Stimulated activated naive CD8-positive, alpha-beta T cell treated with anti-CD3 and anti-CD28 coated beads, Interleukin-15, Interleukin-2, amounts not matched to agents 100 ng/mL and 50 ng/mL, for 24 hours (primary cell): ENCODE data around the gene LMX1B.

Experiments
- H3K27ac Mint-ChIP-seq: one replicate; pipeline ENCODE4 v1.8.0; 2021; ENCODE audit warnings: mild to moderate bottlenecking, mixed read lengths
- H3K27me3 Mint-ChIP-seq: one replicate; pipeline ENCODE4 v1.8.0; 2021; ENCODE audit warnings: mixed read lengths
- H3K36me3 Mint-ChIP-seq: one replicate; pipeline ENCODE4 v1.8.0; 2021; ENCODE audit warnings: low read depth, mixed read lengths
- H3K4me1 Mint-ChIP-seq: one replicate; pipeline ENCODE4 v1.8.0; 2021; ENCODE audit warnings: low read depth, mixed read lengths
- H3K4me3 Mint-ChIP-seq: one replicate; pipeline ENCODE4 v1.8.0; 2021; ENCODE audit warnings: mild to moderate bottlenecking, mixed read lengths
- H3K9me3 Mint-ChIP-seq: one replicate; pipeline ENCODE4 v1.8.0; 2021; ENCODE audit warnings: mixed read lengths

LMX1B gene

DNA sequence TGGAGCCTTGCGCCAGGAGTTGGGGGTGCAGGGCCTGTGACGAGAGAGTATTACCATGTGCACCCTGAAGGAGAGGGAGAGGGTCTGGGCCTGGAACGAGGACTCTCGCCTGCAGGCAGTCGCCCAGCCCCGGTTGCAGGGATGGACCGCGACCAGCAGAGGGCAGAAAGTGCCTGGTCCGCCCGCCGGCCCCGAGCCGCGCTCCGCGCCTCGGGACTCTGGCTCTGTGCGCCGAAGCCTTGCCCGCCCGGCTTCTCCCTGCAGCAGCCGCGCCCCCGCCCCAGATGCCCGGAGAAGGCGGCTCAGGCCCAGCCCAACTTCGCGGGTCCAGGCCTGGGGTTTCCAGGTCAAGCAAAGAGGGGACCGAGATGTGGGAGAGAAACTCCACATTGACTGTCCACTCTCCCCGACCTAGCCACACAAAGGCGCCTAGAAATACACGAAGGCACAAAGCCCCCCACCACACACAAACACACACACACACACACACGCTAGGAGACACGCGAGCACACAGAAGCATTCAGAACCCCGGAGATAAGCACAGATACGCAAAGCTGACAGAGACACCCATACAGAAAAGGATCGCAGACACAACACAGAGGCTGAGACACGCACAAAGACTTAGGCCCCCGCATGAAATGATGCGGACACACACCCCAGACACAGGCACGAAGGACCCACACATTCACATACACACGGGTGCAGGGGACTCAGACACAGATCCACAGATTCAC, 2.0 kb upstream of the LMX1B start:
- Mint-ChIP-seq H3K4me1 (peaks cover 19% of the 10 kb centered on the region), H3K36me3 (no peaks in the 10 kb centered on the region), H3K27ac (peak overlapping the region; percentile 47), H3K4me3 (peak overlapping the region; percentile 51), H3K9me3 (no peaks in the 10 kb centered on the region), H3K27me3 (peaks cover 73% of the 10 kb centered on the region)

DNA sequence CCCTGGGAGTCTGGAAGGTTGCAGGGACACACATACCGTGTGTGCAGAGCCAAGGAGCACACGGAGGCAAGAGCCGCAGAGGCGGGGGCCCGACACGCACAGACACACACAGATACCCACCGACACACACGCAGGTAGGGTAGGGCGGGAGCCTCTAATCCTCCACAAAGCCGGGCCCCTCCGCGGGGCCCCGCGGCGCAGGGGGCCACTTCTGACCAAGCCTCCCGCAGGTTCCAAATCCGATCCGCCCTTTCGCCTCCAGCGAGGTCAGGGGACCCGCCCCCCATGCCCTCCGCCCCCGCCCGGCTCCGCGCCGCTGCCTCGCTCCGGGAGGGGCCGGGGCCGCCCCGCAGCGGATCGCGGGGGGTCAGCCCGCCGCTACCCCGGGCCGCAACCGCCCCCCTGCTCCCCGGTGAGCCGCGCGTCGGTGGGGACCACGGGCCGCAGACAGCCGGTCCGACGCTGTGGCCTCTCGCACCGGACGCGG, 1.4 kb upstream of the LMX1B start:
- Mint-ChIP-seq H3K36me3 (no peaks in the 10 kb centered on the region), H3K4me1 (peaks cover 19% of the 10 kb centered on the region), H3K4me3 (peak overlapping the region; percentile 51), H3K27ac (no peak overlapping the region), H3K27me3 (peaks cover 73% of the 10 kb centered on the region), H3K9me3 (no peaks in the 10 kb centered on the region)

DNA sequence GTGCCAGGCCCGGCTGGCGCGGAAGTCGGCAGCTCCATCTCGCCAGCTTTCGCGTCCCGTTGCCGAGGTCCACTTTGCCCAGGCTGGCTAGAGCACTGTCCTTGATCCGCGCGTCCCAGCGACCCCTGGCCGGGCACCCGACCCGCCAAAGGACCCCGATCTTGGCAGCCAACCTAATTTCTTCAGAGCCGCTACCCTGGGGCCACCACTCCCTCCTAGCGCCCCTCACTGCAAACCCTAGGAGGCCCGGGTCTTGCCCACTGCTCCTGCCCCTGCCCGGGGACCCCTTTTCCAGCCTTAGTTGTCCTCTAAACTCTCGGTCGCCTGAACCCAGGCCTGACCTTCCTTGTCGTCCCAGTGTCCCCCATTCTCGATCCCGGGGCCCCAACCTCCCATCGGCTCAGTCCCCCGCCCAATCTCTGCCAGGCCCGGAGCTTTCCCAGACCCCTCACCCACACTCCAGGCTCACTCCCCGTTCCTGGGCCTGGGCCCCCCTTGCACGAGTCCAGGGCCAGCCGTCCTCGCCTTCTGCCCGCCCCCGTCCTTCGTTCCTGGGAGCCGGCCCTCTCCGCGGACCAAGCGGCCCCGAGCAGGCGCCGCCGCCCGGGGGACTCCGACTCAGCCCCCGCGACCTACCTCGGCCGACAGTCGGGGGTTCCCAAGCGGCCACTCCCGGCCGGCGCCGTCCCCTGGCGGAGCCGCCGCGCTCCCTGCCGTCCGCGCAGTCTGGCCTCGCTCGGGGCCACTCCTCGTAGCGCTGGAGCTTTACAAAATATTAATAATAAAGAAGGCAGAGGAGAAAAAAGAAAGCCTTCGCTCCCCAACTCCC, 701 bp upstream of the LMX1B start:
- peak overlapping the region; percentile 54 for H3K4me3 Mint-ChIP-seq
- H3K36me3 Mint-ChIP-seq: no peaks in the 10 kb centered on the region
- no peak overlapping the region for H3K27ac Mint-ChIP-seq
- H3K4me1 Mint-ChIP-seq: peaks cover 21% of the 10 kb centered on the region
- peaks cover 72% of the 10 kb centered on the region for H3K27me3 Mint-ChIP-seq
- no peaks in the 10 kb centered on the region for H3K9me3 Mint-ChIP-seq

DNA sequence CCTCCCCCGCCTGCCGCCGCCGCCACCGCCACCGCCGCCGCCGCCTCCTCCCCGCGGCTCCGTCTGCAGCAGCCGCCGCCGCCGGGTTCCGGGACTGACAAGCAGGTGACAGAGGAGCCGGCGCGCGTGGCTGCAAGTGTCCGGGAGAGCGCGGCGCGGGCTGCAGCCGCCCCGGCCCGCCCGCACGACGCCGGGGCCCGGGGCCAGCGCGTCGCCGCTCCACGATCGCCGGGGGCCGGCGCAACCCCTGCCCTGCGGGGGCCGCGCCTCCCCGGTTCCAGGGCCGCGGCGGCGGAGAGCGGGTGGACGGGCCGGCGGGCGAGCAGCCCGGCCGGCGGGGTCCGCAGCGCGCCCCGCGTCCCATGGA, 343 bp downstream of the LMX1B start:
- H3K4me1 Mint-ChIP-seq: peaks cover 25% of the 10 kb centered on the region
- peaks cover 69% of the 10 kb centered on the region for H3K27me3 Mint-ChIP-seq
- no peaks in the 10 kb centered on the region for H3K9me3 Mint-ChIP-seq
- no peak overlapping the region for H3K27ac Mint-ChIP-seq
- no peak overlapping the region for H3K4me3 Mint-ChIP-seq
- no peaks in the 10 kb centered on the region for H3K36me3 Mint-ChIP-seq

DNA sequence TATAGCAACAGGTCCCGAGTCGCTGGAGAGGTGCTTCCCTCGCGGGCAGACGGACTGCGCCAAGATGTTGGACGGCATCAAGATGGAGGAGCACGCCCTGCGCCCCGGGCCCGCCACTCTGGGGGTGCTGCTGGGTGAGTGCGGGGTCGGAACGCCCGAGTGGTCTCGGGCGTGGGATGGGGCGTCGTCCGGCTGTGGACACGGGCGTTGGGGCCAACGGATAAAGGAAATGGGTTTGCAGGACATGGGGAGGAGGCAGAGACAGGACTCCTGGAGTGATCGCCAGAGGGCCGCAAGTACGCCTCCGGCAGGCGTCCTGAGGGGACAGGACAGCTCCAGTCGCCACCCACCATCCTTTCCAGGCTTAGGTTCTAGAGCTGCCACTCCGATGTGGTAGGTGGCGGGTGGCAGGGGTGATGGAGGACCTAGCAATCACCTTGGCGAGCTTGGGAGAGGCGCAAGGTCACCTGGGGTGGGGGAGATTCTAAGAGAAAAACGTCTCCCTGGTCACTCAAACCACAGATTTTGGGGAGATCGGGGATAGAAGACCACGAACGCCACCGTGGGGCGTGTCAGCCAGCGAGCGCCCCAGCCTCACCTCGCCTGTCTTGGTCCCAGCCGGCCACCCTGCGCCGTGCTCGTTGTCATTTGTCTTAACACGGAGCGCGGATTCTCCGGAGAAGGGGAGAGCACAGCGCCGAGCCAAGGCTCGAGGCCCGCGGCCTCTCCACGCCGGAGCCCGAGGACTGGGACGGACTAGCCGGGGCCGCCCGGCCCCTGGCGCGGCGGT, 922 bp downstream of the LMX1B start:
- H3K27ac Mint-ChIP-seq: no peak overlapping the region
- peaks cover 67% of the 10 kb centered on the region for H3K27me3 Mint-ChIP-seq
- H3K9me3 Mint-ChIP-seq: no peaks in the 10 kb centered on the region
- peaks cover 25% of the 10 kb centered on the region for H3K4me1 Mint-ChIP-seq
- no peaks in the 10 kb centered on the region for H3K36me3 Mint-ChIP-seq
- peak overlapping the region; percentile 48 for H3K4me3 Mint-ChIP-seq

DNA sequence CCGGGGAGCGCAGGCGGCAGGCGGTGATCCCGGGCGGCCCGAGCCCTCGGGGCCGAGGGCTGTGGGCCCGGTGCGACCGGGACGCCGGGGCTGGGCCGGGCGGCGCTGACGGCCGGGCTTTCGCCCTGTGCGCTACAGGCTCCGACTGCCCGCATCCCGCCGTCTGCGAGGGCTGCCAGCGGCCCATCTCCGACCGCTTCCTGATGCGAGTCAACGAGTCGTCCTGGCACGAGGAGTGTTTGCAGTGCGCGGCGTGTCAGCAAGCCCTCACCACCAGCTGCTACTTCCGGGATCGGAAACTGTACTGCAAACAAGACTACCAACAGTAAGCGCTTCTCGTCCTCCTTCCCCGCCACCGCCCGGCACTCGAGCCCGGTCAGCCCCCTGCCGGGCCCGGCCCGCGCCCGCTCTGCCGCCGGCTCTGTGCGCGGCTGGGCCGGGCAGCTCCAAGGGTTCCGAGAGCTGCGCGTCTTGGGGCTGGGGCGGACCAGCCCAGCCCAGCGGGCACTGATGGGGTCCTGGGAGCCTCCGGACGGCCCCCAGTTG, 1.6 kb downstream of the LMX1B start:
- Mint-ChIP-seq H3K27ac (no peak overlapping the region), H3K9me3 (no peaks in the 10 kb centered on the region), H3K4me3 (no peak overlapping the region), H3K27me3 (peaks cover 68% of the 10 kb centered on the region), H3K4me1 (peaks cover 25% of the 10 kb centered on the region), H3K36me3 (no peaks in the 10 kb centered on the region)

DNA sequence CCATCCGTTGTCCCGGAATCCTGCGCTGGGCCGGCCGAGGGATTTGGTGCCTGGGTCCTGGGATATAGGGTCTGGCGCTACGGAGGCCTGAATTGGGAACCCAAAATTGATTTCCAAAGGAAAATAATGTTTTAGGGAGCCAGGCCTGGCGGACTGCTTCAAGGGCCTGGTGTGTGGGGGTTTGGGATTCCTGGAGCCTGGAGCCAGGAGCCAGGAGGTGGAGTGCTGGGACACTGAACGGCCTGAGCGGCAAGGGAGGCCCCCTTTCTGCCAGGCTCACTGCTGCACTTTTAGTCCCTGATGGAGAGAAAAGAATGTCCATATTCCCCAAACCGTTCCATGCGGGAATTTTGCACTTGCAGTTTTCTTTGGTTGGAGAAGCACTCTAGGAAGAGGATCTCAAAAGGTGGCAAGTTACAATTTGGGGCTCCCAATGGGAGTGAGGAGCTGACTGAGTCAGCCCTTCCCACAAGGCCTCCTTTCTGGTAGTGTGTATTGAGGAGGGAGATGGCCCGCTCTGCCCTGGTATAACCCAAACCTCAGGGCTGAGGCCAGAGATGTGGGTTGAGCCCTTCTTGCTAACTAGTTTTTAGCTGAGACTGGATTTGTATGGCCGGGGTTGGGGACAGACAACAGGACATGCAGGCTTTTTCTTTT, 2.2 kb downstream of the LMX1B start:
- no peaks in the 10 kb centered on the region for H3K9me3 Mint-ChIP-seq
- H3K27me3 Mint-ChIP-seq: peaks cover 68% of the 10 kb centered on the region

DNA sequence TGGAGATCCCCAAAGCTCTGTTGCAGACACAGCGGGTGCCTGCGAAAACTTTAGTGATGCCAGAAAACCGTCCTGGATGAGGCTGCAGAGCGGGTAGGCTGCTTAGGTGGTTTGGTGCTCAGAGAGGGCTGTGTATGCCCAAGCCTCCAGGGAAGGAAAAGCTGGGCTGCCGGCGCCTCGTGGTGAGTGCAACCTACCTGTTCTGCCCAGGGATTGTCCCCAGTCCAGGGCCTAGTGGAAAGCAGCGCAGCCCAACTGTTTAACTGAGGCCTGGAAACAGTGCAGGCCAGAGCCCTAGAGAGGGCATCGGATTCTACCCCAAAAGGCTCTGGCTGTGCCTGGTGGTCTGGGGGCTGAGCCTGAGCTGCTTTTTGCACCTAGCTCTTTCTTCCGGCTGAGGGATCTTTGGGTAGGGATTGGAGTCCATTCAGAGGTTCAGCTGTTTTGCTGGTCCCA, 2.8 kb downstream of the LMX1B start:
- H3K4me3 Mint-ChIP-seq: no peak overlapping the region
- no peaks in the 10 kb centered on the region for H3K36me3 Mint-ChIP-seq
- H3K9me3 Mint-ChIP-seq: no peaks in the 10 kb centered on the region
- peaks cover 68% of the 10 kb centered on the region for H3K27me3 Mint-ChIP-seq
- no peak overlapping the region for H3K27ac Mint-ChIP-seq
- peaks cover 21% of the 10 kb centered on the region for H3K4me1 Mint-ChIP-seq

More for the DNA sequence above, 2.2 kb downstream of the LMX1B start:
- Mint-ChIP-seq H3K4me3 (no peak overlapping the region), H3K36me3 (no peaks in the 10 kb centered on the region), H3K27ac (no peak overlapping the region), H3K4me1 (peaks cover 25% of the 10 kb centered on the region)

DNA sequence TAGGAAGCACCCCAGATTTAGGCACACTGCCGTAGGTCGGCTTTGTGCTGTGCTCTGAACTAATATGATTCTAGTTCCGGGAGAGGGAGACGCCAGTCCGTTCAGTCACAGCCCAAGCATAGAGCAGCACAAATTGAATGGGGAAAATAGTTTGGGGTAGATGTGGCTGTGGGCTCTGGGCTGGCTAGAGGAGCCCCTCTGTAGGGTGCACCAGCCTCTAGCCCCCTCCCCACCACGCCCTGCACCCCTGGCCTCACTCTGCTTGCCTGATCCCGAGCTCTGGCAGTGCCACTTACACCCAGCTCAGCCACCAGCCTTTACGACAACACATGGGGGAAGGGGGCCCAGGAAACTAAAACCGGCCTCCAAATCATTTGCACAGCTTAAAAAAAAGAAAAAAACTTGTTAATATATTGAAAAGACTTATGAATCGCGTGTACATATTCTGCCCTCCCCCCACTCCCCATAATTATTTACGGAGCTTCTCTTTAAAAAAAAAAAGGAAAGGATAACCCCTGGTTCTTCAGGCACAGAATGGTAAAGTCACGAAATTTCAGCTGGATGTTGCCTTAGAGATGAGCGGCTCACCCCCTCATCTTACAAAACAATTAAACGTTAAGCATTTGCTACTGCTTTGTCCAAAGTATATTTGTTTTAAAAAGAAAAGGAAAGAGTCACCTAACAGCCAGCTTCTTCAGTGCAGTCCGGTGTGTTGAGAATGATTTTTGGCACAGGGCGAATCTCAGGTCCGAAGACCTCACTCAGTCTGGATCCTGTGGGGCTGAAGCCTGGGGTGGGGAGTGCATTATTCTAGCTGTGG, 3.5 kb downstream of the LMX1B start:
- Mint-ChIP-seq H3K4me1 (peaks cover 16% of the 10 kb centered on the region), H3K4me3 (no peak overlapping the region), H3K36me3 (no peaks in the 10 kb centered on the region), H3K9me3 (no peaks in the 10 kb centered on the region), H3K27me3 (peaks cover 68% of the 10 kb centered on the region), H3K27ac (no peak overlapping the region)

DNA sequence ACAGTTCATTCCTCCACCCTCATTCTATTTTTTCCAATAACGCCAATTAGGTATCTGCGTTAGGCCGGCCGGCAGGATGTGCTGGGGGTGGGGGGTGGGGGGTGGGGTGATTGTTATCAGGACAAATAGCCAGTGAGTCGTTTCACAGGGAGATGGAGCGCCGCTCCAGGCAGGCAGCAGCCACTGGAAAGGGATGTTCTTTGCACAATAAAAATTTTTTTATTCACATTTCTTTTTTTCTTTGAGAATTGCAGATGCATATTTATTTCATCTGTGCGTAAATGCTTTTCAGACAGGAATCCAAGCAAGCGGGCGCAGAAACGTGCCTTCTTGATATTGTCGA, 4.1 kb downstream of the LMX1B start:
- Mint-ChIP-seq H3K27me3 (peaks cover 73% of the 10 kb centered on the region), H3K27ac (no peak overlapping the region), H3K9me3 (no peaks in the 10 kb centered on the region), H3K36me3 (no peaks in the 10 kb centered on the region), H3K4me1 (peaks cover 16% of the 10 kb centered on the region), H3K4me3 (no peak overlapping the region)

DNA sequence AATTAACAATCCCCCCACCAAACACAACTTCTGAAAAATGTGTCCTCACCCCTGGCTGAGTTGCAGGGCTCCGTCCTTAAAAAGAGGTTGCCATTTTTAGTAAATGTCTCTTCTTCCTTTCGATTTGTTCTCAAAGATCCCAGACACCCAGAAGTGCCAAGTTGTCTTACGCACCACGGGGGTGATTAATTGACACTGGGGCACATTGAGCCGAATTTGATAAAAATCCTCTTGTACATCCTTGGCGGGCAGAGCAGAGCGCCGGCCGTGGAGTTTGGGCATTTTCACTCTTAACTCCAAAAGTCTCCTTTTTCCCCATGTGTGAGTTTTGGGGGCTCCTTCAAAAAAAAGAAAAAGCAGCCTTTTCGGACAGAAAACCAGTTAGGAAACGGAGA, 4.5 kb downstream of the LMX1B start:
- Mint-ChIP-seq H3K9me3 (no peaks in the 10 kb centered on the region), H3K4me3 (peak overlapping the region; percentile 5), H3K27ac (no peak overlapping the region), H3K27me3 (peaks cover 73% of the 10 kb centered on the region), H3K36me3 (no peaks in the 10 kb centered on the region), H3K4me1 (peaks cover 12% of the 10 kb centered on the region)

DNA sequence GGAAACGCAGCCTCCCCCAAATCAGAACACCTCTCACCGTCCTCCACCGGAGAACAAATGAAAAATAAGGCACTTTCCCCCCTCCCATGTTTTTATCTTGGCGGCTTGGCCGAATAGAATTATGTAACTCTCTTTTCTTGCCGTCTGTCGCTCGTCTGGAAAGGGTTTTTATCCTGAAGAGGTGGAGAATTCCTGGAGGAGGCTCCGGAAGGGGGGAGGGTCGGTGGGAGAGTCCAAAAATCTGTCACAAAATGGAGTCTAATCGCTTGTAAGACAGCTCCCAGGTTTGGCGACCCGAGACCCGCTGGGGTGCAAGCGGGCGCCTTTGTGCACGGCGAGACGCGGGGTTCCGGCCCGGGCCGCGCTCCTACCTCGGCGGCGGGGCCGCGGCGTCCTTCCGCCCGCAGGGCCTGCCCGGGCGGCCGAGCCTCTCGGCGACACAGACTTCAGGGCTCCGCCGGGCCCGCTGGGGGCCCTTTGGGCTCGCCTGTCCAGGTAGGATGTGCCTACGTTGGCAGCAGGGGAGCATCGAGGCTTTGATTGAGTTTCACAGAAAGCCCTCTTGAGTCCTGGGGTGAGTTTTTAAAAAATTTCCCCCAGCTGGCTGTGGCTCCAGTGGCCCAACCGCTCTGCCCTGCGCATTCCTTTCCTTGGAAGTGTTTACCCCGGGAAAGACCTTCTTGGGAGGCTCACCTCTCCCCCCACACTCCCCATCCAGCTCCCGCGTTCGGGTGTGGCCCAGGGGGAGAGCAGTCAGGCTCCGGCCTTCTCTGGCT, 5.0 kb downstream of the LMX1B start:
- H3K4me1 Mint-ChIP-seq: peaks cover 12% of the 10 kb centered on the region
- no peaks in the 10 kb centered on the region for H3K9me3 Mint-ChIP-seq
- H3K36me3 Mint-ChIP-seq: no peaks in the 10 kb centered on the region
- no peak overlapping the region for H3K27ac Mint-ChIP-seq
- H3K4me3 Mint-ChIP-seq: no peak overlapping the region
- peaks cover 79% of the 10 kb centered on the region for H3K27me3 Mint-ChIP-seq
